ENCODE results near the gene TULP1.

DNA sequence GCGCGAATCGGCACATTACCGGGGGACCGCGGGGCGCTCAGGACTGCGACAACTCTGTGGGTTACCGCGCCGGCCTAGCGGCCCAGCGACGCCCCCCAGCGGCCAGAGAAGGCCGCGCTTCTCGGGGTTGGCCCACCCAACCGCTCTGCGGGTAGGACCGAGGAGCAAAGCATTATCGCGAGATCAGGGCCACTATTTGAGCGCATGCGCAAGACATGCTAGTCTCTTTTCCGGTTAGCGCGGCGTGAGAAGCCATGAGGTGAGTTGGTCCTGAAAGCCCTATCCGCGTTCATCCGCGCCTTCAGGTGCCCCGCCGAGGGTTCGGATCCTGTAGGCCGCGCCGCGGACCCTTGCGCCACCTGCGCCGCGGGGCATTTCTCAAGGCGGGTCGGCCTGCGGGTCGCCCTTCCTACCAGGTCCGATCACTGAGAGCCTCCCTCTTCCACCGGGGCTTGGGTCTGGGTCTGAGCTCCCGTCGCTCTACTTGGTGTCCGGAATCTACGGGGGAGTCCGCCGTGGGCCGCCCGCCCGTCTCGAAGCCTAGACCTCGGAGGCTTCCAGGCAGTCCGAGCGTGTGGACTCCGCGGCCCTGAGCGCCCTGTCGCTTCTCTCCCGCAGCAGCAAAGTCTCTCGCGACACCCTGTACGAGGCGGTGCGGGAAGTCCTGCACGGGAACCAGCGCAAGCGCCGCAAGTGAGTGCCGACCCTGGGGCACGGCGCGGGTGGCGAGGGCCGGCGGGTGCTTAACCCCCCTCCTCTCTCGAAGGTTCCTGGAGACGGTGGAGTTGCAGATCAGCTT lies 44.3 kb downstream of the TULP1 start, which contains the start of gene RPL10A:
- no peak for TF ChIP-seq EZH2 (IDR thresholded peaks at IDR 0.05; ENCODE audit: low read depth)
- TF ChIP-seq, protein P1, sequence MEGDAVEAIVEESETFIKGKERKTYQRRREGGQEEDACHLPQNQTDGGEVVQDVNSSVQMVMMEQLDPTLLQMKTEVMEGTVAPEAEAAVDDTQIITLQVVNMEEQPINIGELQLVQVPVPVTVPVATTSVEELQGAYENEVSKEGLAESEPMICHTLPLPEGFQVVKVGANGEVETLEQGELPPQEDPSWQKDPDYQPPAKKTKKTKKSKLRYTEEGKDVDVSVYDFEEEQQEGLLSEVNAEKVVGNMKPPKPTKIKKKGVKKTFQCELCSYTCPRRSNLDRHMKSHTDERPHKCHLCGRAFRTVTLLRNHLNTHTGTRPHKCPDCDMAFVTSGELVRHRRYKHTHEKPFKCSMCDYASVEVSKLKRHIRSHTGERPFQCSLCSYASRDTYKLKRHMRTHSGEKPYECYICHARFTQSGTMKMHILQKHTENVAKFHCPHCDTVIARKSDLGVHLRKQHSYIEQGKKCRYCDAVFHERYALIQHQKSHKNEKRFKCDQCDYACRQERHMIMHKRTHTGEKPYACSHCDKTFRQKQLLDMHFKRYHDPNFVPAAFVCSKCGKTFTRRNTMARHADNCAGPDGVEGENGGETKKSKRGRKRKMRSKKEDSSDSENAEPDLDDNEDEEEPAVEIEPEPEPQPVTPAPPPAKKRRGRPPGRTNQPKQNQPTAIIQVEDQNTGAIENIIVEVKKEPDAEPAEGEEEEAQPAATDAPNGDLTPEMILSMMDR (conservative IDR thresholded peaks at IDR 0.05), result peak; percentile 93

All from PC-9 (cell line).